GM21447 (cell line): Measurements from ENCODE around the gene PSG1.
"Not testable (repeated sequence)": the region's sequence is repeated elsewhere in the genome, so short reads cannot be mapped to it uniquely, and the experiment has no call there.

ENCODE experiments used
- ATAC-seq: cut with Tn5 transposase; IDR thresholded peaks from one replicate; pipeline ENCODE4 v1.9.1; 2021; ENCODE audit not compliant: unreplicated experiment

The PSG1 gene

GRCh38 chr19:42882010-42882409, 2.5 kb upstream of the PSG1 start:
- ATAC-seq, result not testable (repeated sequence)

GRCh38 chr19:42881279-42881678, 1.8 kb upstream of the PSG1 start:
- not testable (repeated sequence) for ATAC-seq

- not testable (repeated sequence) for ATAC-seq
Measured at GRCh38 chr19:42880621-42881020, 1.1 kb upstream of the PSG1 start.

GRCh38 chr19:42876596-42876995, 2.9 kb downstream of the PSG1 start:
- ATAC-seq, result not testable (repeated sequence)

GRCh38 chr19:42875881-42876280, 3.6 kb downstream of the PSG1 start:
- ATAC-seq, result not testable (repeated sequence)

- ATAC-seq, result not testable (repeated sequence)
Measured at GRCh38 chr19:42874901-42875813, 4.4 kb downstream of the PSG1 start.

- ATAC-seq, result not testable (repeated sequence)
Measured at GRCh38 chr19:42874136-42874535, 5.4 kb downstream of the PSG1 start.

- ATAC-seq, result no peak
Measured at GRCh38 chr19:42872608-42873007, 6.9 kb downstream of the PSG1 start.

GRCh38 chr19:42857544-42857867, 22.0 kb downstream of the PSG1 start:
- no peak for ATAC-seq

GRCh38 chr19:42856866-42857543, 22.5 kb downstream of the PSG1 start:
- ATAC-seq, result not testable (repeated sequence)

GRCh38 chr19:42854745-42855144, 24.8 kb downstream of the PSG1 start:
- not testable (repeated sequence) for ATAC-seq

- not testable (repeated sequence) for ATAC-seq
Measured at GRCh38 chr19:42853231-42853630, 26.3 kb downstream of the PSG1 start.

- ATAC-seq, result not testable (repeated sequence)
Measured at GRCh38 chr19:42852821-42853220, 26.7 kb downstream of the PSG1 start.

GRCh38 chr19:42851718-42852280, 27.7 kb downstream of the PSG1 start:
- not testable (repeated sequence) for ATAC-seq

- no peak for ATAC-seq
Measured at GRCh38 chr19:42850981-42851717, 28.4 kb downstream of the PSG1 start.

- ATAC-seq, result no peak
Measured at GRCh38 chr19:42846597-42846996, 32.9 kb downstream of the PSG1 start.

GRCh38 chr19:42843631-42844030, 35.9 kb downstream of the PSG1 start:
- not testable (repeated sequence) for ATAC-seq

GRCh38 chr19:42832746-42833442, 46.6 kb downstream of the PSG1 start:
- ATAC-seq, result not testable (repeated sequence)

GRCh38 chr19:42832023-42832680, 47.4 kb downstream of the PSG1 start:
- ATAC-seq, result not testable (repeated sequence)
